GM10266 (cell line): Measurements from ENCODE around the gene CD96.

Experiments
- DNase-seq: peaks from one replicate; pipeline ENCODE4 v3.0.0; 2012; ENCODE audit errors: extremely low spot score
- TF ChIP-seq, protein P1 (sequence below): IDR thresholded peaks from 2 replicates; pipeline ENCODE4 v1.5.1; 2012; ENCODE audit warnings: mild to moderate bottlenecking, low read depth; ENCODE audit not compliant: control insufficient read depth, insufficient read depth; ENCODE audit errors: missing control alignments

CD96 gene

DNA sequence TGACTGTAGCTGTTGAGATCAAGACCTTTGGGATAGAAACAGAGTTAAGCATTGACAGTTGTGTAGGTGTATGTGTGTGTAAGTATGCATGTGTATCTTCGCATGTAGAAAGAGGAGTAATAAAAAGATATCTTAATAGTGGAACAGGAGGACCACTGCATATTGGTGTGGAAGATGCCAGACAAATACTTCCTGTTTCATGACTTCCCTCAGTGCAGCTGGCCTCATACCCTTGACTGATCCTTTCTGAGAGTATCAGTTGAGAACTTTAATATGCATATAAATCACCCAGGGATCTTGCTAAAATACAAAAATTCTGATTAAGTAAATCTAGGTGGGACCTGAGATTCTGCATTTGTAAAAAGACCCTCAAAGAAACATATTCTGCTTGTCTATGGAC, 61.7 kb downstream of the CD96 start:
- TF ChIP-seq, protein P1, sequence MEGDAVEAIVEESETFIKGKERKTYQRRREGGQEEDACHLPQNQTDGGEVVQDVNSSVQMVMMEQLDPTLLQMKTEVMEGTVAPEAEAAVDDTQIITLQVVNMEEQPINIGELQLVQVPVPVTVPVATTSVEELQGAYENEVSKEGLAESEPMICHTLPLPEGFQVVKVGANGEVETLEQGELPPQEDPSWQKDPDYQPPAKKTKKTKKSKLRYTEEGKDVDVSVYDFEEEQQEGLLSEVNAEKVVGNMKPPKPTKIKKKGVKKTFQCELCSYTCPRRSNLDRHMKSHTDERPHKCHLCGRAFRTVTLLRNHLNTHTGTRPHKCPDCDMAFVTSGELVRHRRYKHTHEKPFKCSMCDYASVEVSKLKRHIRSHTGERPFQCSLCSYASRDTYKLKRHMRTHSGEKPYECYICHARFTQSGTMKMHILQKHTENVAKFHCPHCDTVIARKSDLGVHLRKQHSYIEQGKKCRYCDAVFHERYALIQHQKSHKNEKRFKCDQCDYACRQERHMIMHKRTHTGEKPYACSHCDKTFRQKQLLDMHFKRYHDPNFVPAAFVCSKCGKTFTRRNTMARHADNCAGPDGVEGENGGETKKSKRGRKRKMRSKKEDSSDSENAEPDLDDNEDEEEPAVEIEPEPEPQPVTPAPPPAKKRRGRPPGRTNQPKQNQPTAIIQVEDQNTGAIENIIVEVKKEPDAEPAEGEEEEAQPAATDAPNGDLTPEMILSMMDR: no peak
- no peak for DNase-seq

DNA sequence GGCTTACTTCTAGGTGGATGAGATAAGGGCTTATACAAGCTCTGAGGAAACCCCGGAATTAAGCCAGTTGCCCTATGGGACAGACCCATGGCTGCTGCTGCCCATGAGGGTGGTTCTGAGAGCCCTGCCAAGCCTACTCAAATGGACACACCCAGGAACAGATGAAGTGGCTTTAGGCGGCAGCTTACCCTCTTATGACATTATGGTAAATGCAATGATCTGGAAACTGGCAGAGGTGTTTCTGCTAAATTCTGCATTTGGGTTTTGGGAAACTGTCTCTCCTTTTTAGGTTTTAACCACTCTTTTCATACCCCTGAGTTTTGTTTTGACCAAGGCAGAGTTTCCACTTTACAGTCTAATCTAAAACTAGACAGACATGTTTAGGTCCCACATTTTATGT, 62.1 kb downstream of the CD96 start:
- DNase-seq: no peak

DNA sequence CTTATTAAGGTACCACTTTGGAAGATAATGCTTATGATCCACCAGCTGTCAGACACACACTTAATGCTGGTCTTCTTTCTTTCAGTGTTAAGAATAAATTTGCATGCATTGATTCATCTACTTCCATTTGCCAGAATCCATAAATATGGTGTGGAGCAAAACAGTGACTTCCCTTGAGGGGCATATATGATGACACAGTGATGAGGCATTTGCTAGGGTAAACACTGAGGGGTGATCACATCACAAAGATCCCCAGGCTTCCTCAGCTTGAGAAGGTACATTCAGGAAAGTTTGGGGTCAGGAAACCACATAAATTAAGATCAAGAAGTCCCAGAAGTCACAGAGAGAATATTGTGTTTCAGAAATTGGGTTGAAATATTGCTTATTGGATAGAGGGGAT, 63.0 kb downstream of the CD96 start:
- TF ChIP-seq, protein P1: no peak
- no peak for DNase-seq

More for the DNA sequence above, 62.1 kb downstream of the CD96 start:
- TF ChIP-seq, protein P1: no peak

DNA sequence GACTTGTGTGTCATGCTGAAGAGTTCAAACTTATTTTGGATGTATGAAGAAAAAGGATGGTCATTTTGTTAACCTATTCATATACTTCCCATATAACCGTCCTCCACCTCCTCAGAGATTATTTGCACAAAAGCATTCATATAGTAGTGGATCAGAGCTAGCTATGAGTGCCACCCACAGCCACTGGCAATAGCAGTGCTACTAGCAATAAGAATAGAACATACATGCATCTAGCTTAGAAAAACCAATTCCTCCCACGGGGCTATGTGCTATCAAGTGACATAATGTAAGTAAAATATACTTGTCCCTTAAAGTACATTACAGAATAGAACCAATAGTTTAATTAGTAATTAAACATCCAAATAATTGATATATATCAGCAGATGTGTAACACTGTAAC, 63.5 kb downstream of the CD96 start:
- TF ChIP-seq, protein P1: no peak
- DNase-seq: no peak

- DNase-seq: no peak
Measured at GRCh38 chr3:111607240-111607920, 65.4 kb downstream of the CD96 start.

GRCh38 chr3:111608383-111608782, 66.4 kb downstream of the CD96 start:
- TF ChIP-seq, protein P1: no peak
- no peak for DNase-seq

More at GRCh38 chr3:111607240-111607920, 65.4 kb downstream of the CD96 start:
- TF ChIP-seq, protein P1: no peak

GRCh38 chr3:111609700-111610099, 67.7 kb downstream of the CD96 start:
- no peak for DNase-seq

More at GRCh38 chr3:111609700-111610099, 67.7 kb downstream of the CD96 start:
- TF ChIP-seq, protein P1: no peak
